ENCODE data around the gene ADAMTS17.

DNA sequence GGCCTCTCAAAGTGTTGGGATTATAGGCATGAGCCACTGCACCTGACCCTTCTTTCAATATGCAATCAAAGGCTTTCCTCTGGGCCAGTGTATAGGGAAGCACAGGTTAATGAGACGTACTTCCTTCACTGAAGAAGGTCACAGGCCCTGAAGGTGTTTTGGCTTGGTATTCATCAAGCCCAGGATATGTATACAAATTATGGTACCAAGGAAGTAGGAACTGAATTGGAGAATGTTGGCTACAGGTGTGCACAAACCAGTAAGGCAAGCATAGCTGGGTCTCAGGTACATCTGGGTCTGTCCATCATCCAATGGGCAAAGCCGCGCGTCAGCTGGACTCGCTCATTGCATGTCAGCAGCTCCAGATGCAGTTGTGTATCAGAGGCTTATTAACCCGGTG, 237.9 kb downstream of the ADAMTS17 start:
- TF ChIP-seq, protein P1, sequence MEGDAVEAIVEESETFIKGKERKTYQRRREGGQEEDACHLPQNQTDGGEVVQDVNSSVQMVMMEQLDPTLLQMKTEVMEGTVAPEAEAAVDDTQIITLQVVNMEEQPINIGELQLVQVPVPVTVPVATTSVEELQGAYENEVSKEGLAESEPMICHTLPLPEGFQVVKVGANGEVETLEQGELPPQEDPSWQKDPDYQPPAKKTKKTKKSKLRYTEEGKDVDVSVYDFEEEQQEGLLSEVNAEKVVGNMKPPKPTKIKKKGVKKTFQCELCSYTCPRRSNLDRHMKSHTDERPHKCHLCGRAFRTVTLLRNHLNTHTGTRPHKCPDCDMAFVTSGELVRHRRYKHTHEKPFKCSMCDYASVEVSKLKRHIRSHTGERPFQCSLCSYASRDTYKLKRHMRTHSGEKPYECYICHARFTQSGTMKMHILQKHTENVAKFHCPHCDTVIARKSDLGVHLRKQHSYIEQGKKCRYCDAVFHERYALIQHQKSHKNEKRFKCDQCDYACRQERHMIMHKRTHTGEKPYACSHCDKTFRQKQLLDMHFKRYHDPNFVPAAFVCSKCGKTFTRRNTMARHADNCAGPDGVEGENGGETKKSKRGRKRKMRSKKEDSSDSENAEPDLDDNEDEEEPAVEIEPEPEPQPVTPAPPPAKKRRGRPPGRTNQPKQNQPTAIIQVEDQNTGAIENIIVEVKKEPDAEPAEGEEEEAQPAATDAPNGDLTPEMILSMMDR (IDR thresholded peaks at IDR 0.05 in 4 of 5, conservative IDR thresholded peaks at IDR 0.05 in 1 of 5): no peak
- no peak for TF ChIP-seq POLR2A (IDR thresholded peaks at IDR 0.05)
